Inferior parietal cortex (tissue), 1 donor: Measurements from ENCODE around the gene DLL3.

Experiments
- DNase-seq: peaks from one replicate; pipeline ENCODE4 v3.0.0-alpha.2; 2016; ENCODE audit errors: extremely low spot score

The DLL3 gene

DNA sequence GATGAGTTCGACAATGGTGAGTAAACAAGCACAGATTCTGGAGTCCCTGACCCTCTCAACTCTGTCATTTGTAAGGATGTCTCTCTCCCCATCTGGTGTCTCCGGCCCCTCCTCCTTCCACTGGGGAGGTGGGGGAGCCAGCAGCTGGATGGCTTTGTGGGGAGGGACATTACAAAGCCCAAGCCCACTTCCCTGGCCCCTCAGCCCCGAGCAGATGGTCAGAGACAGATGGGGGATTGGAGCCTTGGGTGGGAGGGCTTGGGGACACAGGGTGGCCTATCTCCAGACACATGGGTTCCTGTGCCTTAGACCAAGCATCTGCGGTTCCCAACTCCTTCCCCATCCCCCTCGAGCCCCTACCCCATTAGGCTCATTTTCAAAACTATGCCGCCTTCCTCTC is 15.6 kb upstream of the DLL3 start:
- DNase-seq = no peak

DNA sequence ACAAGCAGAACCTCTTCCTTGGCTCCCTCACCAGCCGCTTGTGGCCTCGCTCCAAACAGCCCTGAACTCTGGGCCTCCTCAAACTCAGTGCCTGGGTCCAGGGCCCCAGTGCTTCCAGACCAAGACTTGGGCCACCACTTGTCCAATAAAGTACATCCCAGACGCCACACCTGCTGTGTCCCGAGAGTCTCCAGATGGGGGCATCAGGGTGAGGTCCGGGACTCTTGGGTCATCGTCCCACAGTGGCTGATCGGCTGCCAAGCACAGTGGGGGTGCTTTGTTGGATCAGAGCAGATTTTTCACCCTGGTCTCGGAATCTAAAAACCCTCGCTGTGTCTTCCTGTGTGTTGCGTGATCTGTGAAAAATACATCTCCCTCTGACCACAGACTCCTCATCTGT is 9.0 kb upstream of the DLL3 start:
- no peak for DNase-seq

DNA sequence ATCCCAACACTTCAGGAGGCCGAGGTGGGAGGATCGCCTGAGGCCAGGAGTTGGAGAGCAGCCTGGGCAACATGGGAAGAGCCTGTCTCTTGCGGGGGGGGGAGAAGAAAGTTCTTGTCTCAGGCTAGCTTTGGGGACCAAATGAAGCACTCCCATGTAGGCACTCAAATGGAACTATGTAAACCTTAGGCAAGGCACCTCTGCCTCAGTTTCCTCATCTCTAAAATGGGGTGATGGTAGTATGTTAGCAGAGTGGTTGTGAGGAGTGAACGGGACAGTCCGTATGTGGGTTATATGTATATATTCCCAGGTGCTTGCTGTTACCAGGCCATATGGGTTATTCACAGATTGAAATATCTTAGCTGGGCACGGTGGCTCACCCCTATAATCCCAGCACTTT is 6.5 kb upstream of the DLL3 start:
- no peak for DNase-seq

DNA sequence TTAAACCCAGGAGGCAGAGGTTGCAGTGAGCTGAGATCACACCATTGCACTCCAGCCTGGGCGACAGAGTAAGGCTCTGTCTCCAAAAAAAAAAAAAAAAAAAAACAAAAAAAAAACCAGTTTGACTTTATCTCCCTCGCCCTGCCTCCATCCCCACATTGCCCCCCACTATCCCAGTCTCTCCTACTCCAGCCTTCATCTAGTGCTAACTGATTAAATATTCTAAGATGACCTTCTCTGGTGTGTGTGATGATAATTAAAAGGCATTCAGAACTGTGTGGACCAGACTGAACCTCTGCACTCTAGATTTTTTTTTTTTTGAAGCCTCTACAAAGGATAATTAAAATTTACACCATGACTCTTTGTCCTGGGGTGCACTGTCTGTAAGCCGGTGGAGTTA is 6.0 kb upstream of the DLL3 start:
- no peak for DNase-seq

DNA sequence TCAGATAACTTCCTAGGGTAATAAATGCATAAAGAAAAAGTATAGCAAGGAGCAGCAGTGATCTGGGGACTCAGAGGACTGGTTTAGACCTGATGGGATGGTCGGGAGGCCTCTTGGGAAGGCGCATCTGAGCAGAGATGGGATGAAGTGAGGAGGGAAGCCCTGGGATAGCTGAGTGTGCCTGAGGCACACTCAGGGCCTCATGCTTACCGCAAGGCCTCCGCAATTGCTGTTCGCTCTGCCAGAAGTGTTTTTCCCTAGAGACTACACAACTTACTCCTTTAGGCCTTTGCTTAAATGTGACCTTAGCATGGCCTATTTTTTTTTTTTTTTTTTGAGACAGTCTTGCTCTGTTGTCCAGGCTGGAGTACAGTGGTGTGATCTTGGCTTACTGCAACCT is 4.1 kb upstream of the DLL3 start:
- DNase-seq = no peak

DNA sequence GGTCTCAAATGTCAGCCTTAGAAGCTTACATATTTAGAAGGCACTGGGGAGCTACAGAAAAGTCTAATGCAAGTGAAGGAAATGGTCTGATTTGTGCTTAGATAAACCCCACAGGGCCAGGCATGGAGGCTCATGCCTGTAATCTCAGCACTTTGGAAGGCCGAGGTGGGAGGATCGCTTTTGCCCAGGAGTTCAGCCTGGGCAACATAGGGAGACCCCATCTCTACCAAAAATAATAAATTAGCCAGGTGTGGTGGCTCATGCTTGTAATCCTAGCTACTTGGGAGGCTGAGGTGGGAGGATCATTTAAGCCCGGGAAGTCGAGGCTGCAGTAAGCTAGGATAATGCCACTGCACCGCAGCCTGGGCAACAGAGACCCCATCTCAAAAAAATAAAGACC is 2.7 kb upstream of the DLL3 start:
- DNase-seq = no peak

DNA sequence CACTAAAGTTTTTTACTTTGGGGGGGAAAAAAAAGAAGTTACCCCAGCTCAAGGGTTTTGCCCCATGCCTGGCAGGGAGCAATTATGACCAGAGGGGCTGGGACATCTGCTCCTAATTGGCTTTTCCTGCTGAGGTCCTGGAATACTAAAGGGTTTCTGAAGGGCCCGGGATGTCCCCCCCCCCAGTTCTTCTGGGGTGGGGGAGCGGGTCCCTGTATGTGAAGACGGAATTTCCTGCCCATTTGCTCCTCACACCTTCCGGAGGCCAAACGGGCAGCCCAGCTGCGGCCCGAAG is 1.1 kb upstream of the DLL3 start:
- no peak for DNase-seq

DNA sequence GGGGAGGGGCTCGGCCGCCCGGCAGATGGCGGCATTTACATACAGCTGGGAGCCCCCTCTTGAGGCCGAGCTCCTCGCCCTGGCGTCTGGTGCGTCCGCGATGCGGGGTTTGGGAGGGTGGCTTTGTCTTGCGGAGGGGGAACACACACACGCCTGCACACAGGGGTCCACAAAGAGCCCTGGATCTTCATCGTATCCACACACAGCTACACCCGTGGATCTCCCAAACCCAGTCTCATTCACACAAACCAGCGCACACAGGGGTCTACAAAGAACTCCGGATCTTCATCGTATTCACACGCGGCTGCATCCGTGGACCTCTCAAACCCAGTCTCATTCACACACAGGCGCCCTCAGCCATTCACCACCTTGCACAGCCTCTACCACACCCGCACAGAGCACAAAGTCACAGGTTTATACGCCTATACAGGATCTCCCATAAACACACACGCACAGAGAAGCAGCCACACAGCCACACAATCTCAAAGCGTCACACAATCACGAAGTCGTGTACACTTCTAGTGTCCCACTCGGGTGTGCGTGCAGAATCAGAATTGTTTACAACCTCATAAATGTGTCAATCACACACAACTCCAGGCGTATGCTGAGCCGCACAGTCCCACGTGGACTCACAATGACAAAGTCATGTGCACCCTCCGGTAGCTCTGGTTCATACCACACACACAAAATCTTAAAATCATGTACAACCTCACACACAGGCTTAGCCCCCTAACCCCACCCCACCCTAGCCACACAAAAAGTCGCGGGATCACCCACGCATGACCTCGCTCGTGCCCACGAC is 550 bp upstream of the DLL3 start:
- DNase-seq = peak; percentile 27

DNA sequence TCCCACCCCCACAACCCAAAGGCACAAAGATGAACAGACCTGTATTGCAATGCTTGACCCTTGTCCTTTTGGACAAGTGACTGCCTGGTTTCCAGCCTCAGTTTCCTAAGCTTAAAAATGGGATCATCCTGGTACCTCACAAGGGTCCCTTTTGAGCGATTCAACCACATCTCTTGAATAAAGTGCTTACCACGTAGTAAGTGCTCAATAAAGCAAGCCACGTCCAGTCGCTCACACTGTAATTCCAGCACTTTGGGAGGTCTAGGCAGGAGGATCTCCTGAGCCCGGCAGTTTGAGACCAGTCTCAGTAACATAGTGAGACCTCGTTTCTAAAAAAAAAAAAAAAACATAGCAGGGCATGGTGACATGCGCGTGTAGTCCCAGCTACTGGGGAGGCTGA is 1.2 kb downstream of the DLL3 start:
- DNase-seq = no peak

DNA sequence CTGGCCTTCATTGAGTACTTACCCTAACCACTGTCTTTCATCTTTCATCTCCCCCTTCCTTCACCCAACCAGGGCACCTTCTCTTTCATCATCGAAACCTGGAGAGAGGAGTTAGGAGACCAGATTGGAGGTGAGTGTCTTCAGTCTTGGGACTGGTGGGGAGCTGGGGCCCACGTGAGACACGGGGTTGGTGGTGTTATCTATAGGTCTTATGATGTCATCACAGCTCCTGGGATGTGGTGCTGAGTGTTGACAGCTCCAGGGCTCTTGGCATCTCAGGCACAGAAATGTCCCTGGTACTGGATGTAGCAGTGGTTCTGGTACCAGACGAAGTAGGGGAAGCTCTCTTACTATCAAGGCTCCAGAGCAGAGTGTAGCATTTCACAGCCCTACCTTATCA is 1.8 kb downstream of the DLL3 start:
- DNase-seq = no peak

DNA sequence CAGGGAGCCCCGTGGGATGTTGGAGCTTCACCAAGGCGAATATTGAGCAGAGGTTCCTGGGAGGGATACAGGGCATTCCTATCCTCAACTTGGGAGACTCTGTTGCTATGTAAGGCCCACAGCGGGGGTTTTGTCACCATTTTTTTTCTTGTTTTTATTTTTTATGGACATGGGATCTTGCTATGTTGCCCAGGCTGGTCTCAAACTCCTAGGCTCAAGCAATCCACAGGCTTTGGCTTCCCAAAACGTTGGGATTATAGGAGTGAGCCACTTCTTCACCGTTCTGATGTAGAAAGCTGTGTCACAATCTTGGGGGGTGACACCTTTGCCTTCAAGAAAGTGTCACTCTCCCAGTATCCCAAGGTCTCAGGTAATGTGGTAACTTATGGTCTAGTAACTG is 2.6 kb downstream of the DLL3 start:
- DNase-seq = no peak

DNA sequence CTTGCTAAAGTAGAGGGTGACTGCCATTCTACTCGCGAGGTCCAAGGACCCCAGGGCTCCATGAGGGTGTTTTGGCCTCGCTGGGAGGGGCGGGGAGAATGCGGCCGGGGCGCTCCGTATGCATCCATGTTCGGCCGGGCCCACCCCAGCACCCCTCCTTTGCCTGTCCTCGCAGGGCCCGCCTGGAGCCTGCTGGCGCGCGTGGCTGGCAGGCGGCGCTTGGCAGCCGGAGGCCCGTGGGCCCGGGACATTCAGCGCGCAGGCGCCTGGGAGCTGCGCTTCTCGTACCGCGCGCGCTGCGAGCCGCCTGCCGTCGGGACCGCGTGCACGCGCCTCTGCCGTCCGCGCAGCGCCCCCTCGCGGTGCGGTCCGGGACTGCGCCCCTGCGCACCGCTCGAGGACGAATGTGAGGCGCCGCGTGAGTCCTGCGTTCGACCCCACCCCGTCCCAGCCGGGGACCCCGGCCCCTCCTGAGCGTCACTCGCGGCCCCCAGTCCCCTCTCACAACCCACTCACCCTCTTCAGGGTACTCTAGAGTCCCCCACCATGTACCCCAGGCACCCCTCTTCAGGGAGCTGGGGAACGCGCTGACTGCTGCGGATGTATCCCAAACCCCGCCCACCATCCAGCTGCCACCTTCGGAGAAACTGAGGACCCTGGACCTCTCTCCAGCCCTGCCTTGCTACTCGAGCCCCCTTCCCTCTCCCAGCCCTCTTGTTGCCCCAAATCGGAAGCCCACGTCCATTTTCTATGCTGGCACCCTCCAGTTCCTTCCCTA is 4.1 kb downstream of the DLL3 start:
- DNase-seq = peak; percentile 3

DNA sequence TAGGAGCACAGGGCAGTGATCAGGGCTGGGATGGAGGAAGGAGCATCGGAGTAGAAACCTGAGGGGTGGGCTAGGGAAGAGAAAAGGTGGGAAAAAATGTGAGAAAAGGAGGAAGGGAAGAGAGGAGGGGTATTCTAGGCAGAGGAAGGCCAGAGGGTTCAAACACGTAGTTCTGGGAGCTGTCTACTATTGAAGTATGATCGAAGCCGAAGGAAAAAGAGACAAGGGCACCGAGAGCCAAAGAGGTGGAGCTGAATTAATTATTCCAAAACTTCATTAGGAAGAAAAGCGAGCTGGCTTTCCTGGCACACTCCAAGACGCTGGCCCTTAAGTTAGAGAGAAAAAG is 7.8 kb downstream of the DLL3 start:
- DNase-seq = no peak

DNA sequence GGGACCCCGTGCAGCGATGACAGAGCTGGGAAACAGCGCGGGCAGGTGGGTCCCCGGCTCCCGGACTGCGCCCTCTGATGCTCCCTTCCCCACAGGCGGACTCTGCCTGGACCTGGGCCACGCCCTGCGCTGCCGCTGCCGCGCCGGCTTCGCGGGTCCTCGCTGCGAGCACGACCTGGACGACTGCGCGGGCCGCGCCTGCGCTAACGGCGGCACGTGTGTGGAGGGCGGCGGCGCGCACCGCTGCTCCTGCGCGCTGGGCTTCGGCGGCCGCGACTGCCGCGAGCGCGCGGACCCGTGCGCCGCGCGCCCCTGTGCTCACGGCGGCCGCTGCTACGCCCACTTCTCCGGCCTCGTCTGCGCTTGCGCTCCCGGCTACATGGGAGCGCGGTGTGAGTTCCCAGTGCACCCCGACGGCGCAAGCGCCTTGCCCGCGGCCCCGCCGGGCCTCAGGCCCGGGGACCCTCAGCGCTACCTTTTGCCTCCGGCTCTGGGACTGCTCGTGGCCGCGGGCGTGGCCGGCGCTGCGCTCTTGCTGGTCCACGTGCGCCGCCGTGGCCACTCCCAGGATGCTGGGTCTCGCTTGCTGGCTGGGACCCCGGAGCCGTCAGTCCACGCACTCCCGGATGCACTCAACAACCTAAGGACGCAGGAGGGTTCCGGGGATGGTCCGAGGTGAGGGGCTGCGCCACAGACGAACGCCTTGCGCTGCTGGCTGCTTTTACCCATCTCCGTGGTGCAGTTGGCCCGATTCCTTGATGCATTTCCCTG is 8.4 kb downstream of the DLL3 start:
- DNase-seq = peak; percentile 37

DNA sequence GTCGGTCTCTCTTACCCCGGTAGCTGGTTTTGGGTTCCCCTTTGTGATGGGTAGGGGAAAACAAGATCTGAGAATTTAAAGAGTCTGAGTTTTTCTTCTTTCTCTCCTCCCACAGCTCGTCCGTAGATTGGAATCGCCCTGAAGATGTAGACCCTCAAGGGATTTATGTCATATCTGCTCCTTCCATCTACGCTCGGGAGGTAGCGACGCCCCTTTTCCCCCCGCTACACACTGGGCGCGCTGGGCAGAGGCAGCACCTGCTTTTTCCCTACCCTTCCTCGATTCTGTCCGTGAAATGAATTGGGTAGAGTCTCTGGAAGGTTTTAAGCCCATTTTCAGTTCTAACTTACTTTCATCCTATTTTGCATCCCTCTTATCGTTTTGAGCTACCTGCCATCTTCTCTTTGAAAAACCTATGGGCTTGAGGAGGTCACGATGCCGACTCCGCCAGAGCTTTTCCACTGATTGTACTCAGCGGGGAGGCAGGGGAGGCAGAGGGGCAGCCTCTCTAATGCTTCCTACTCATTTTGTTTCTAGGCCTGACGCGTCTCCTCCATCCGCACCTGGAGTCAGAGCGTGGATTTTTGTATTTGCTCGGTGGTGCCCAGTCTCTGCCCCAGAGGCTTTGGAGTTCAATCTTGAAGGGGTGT is 9.1 kb downstream of the DLL3 start:
- DNase-seq = peak; percentile 4

DNA sequence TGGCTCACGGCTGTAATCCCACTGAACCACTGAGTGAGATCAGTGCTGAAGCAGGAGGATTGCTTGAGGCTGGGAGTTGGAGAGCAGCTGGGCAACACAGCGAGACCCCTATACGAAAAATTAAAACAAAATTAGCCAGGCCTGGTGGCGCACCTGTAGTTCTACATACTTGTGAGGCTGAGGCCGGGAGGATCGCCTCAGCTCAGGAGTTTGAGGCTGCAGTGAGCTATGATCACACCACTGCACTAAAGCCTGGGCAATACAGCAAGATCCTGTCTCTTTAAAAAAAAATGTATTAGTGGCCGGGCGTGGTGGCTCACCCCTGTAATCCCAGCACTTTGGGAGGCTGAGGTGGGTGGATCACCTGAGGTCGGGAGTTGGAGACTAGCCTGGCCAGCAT is 9.9 kb downstream of the DLL3 start:
- no peak for DNase-seq

DNA sequence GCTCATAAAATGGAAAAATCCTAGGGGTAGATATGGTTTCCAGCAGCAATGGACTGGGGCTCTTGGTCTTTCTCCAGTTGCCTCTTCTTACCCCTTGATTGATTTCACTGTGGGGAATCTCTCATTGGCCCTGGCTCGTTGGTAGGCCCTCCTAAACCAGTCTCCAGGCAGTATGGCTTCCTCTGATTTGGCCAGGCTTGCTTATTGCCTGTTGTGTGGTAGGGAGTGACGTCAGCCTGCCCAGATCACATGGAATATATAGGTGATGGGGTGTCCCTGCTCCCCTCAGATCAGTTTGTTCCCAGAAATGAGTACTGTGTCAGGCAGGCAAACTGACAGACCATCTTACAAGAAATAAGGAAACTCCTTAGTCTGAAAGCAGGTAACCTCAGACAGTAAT is 10.5 kb downstream of the DLL3 start:
- DNase-seq = no peak

DNA sequence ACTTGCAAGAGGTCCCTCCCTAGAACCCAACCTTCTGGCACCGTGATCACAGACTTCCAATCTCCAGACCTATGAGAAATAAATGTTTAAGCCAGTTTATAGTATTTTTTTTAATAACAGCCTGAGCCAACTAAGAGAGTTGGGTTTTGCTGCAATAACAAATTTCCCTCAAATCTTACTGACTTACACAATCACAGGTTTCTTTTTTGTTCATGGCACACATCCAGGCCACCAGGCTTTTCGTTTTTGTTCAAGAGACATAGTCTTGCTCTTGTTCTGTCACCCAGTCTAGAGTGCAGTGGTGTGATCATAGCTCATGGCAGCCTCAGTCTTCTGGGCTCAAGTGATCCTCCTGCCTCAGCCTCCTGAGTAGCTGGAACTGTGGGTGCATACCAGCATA is 14.2 kb downstream of the DLL3 start:
- DNase-seq = no peak

DNA sequence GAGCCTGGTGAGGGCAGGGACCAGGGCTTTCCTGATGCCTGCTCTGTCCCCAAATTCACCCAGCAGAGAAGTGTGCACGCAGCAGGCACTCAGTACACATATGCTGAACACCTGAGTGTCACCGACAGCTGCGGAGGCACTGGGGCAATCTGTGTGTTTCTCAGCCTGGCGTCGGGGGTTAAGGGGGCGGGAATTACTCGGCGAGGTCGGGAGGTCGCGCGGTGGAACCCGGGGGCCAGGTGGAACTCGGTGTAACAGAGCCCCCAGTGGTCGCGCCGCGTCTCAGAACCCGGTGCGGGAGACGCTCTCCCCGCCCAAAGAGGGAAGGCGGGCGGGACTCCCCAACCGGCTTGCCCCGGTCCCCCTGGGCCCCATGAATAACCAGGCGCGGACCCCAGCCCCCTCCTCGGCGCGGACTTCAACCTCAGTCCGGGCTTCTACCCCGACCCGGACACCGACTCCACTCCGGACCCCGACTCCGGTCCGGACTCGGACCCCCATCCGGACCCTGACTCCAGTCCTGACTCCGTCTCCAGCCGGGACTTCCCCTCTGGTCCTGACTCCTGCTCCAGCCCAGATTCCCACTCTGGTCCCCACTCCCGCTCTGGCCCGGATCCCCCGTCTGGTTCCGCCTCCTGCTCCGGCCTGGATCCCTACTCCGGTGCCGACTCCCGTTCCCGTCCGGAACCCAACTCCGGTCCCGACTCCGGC is 16.2 kb downstream of the DLL3 start, which contains the start of gene SELENOV:
Gene SELENOV, plus strand, starts transcription at position 300 of the 711 bp plus-strand sequence. Its CDS starts 74 bp downstream, at position 374.
- DNase-seq = no peak

DNA sequence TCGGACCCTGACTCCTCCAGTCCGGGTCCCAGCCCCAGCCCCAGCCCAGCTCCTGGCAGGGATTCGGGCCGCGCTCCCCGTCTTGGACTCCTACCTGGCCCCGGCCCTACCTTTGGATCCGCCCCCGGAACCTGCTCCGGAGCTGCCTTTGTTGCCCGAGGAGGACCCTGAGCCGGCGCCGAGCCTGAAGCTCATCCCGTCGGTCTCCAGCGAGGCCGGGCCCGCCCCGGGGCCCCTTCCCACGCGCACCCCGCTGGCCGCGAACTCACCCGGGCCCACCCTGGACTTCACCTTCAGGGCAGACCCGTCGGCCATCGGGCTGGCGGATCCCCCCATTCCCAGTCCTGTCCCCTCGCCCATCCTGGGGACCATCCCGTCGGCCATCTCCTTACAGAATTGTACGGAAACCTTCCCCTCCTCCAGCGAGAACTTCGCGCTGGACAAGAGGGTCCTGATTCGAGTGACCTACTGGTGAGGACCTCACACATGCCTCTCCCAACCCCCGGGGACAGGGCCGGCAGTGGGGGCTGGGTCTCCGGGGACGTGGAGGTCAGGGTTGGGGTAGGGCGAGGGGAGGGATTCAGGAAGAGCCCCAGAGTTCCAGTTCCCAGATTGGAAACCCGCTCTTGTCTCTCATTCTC is 16.9 kb downstream of the DLL3 start:
- DNase-seq = no peak

DNA sequence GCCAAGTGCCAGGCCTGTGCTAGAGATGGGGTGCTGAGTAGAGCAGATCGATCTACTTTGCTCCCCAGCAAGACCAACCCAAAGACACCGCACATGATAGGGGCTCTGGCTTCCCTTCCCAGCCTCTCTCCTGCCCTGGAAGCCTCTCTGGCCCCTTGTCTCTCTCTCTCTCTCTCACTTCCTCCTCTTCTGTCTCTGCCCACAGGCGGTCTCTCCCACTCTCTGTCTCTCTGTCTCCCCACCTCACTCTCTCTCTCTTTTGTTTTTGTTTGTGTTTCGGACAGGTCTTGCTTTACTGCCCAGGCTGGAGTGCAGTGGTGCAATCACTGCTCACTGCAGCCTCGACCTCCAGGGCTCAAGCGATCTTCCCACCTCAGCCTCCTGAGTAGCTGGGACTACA is 17.5 kb downstream of the DLL3 start:
- DNase-seq = no peak
